Neuron (in vitro differentiated cells): ENCODE measurements around the gene MORC4.
"Not testable (repeated sequence)": the region's sequence is repeated elsewhere in the genome, so short reads cannot be mapped to it uniquely, and the experiment has no call there.

Experiments
- H2AFZ ChIP-seq: one replicate; pipeline ENCODE4 v1.6.1; 2013; ENCODE audit warnings: low read depth, mild to moderate bottlenecking, inconsistent platforms, low read length, moderate library complexity
- H3K27me3 ChIP-seq: one replicate; pipeline ENCODE4 v1.6.1; 2013; ENCODE audit warnings: low read length; ENCODE audit not compliant: insufficient read depth
- H3K36me3 ChIP-seq: one replicate; pipeline ENCODE4 v1.6.1; 2013; ENCODE audit warnings: low read length; ENCODE audit not compliant: insufficient read depth
- H3K4me1 ChIP-seq: one replicate; pipeline ENCODE4 v1.6.1; 2013; ENCODE audit warnings: low read length; ENCODE audit not compliant: insufficient read depth
- H3K4me3 ChIP-seq: 2 replicates; pipeline ENCODE4 v1.5.1; 2013; ENCODE audit warnings: mild to moderate bottlenecking, low read length, moderate library complexity
- H3K9me3 ChIP-seq: one replicate; pipeline ENCODE4 v1.6.1; 2013; ENCODE audit warnings: low read length

MORC4 gene

GRCh38 chrX:106972896-106973295 lies 27.1 kb downstream of the MORC4 start:
- no peaks in the 10 kb centered on the region for H3K9me3 ChIP-seq
- no peaks in the 10 kb centered on the region for H3K27me3 ChIP-seq
- H3K4me3 ChIP-seq: no peak overlapping the region
- H2AFZ ChIP-seq: no peak overlapping the region
- H3K4me1 ChIP-seq: no peaks in the 10 kb centered on the region
- no peaks in the 10 kb centered on the region for H3K36me3 ChIP-seq

DNA sequence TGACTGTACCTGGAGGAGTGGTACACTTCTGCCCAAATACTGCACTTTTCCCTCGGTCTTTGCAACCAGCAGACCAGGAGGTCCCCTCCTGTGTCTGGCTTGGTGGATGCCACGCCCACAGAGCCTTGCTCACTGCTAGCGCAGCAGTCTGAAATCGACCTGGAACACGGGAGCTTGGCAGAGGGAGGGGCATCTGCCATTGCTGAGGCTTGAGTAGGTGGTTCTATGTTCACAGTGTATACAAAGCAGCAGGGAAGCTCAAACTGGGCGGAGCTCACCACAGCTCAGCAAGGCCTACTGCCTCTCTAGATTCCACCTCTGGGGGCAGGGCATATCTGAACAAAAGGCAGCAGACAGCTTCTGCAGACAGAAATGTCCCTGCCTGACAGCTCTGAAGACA lies 33.5 kb downstream of the MORC4 start:
- H3K9me3 ChIP-seq, H3K4me1 ChIP-seq, H3K36me3 ChIP-seq, H3K27me3 ChIP-seq, H2AFZ ChIP-seq, H3K4me3 ChIP-seq: not testable (repeated sequence)

GRCh38 chrX:106964290-106964689 lies 35.7 kb downstream of the MORC4 start:
- H3K9me3 ChIP-seq: no peaks in the 10 kb centered on the region
- H2AFZ ChIP-seq: no peak overlapping the region
- peaks cover 6% of the 10 kb centered on the region for H3K36me3 ChIP-seq
- no peak overlapping the region for H3K4me3 ChIP-seq
- no peaks in the 10 kb centered on the region for H3K27me3 ChIP-seq
- H3K4me1 ChIP-seq: no peaks in the 10 kb centered on the region

GRCh38 chrX:106963111-106963510 lies 36.9 kb downstream of the MORC4 start:
- Histone ChIP-seq H2AFZ (no peak overlapping the region), H3K4me1 (no peaks in the 10 kb centered on the region), H3K4me3 (no peak overlapping the region), H3K27me3 (no peaks in the 10 kb centered on the region), H3K9me3 (no peaks in the 10 kb centered on the region), H3K36me3 (peaks cover 6% of the 10 kb centered on the region)

DNA sequence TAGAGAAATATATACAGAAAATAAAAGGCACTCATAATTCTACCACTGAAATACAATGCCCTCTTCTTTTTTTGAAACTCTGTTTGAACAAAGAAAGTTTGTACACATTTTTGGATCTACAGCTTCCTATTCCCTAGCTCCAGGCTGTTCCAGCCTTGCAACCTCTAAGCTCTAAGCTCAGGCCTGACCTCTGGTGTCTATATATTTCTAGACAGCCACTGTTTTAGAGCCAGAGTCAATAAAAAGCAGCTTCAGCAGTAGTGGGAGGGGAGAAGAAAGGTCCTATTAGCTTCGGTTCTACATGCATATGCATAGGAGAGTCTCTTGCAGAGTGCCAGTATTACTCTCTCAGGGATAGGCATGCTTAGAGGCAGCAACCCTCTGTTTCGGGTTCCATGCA lies 40.1 kb downstream of the MORC4 start:
- peaks cover 6% of the 10 kb centered on the region for H3K36me3 ChIP-seq
- no peaks in the 10 kb centered on the region for H3K27me3 ChIP-seq
- no peak overlapping the region for H3K4me3 ChIP-seq
- no peaks in the 10 kb centered on the region for H3K4me1 ChIP-seq
- H2AFZ ChIP-seq: no peak overlapping the region
- no peaks in the 10 kb centered on the region for H3K9me3 ChIP-seq

GRCh38 chrX:106957856-106958255 lies 42.2 kb downstream of the MORC4 start:
- Histone ChIP-seq H3K9me3 (no peaks in the 10 kb centered on the region), H3K4me3 (no peak overlapping the region), H2AFZ (no peak overlapping the region), H3K27me3 (no peaks in the 10 kb centered on the region), H3K4me1 (no peaks in the 10 kb centered on the region), H3K36me3 (peaks cover 8% of the 10 kb centered on the region)

- Histone ChIP-seq H3K4me3 (no peak overlapping the region), H3K9me3 (no peaks in the 10 kb centered on the region), H3K27me3 (no peaks in the 10 kb centered on the region), H3K36me3 (peaks cover 2% of the 10 kb centered on the region), H3K4me1 (no peaks in the 10 kb centered on the region), H2AFZ (no peak overlapping the region)
Measured at GRCh38 chrX:106955004-106955772, 44.8 kb downstream of the MORC4 start.

GRCh38 chrX:106954041-106954440 lies 46.0 kb downstream of the MORC4 start:
- Histone ChIP-seq H3K4me3 (no peak overlapping the region), H3K36me3 (peaks cover 2% of the 10 kb centered on the region), H3K27me3 (no peaks in the 10 kb centered on the region), H3K9me3 (no peaks in the 10 kb centered on the region), H3K4me1 (no peaks in the 10 kb centered on the region), H2AFZ (no peak overlapping the region)

- Histone ChIP-seq H3K36me3 (peaks cover 2% of the 10 kb centered on the region), H2AFZ (no peak overlapping the region), H3K4me3 (no peak overlapping the region), H3K4me1 (no peaks in the 10 kb centered on the region), H3K27me3 (no peaks in the 10 kb centered on the region), H3K9me3 (no peaks in the 10 kb centered on the region)
Measured at GRCh38 chrX:106952988-106953387, 47.0 kb downstream of the MORC4 start.

GRCh38 chrX:106952538-106952937 lies 47.5 kb downstream of the MORC4 start:
- Histone ChIP-seq H3K4me3 (no peak overlapping the region), H2AFZ (no peak overlapping the region), H3K36me3 (peaks cover 2% of the 10 kb centered on the region), H3K27me3 (no peaks in the 10 kb centered on the region), H3K4me1 (no peaks in the 10 kb centered on the region), H3K9me3 (no peaks in the 10 kb centered on the region)

DNA sequence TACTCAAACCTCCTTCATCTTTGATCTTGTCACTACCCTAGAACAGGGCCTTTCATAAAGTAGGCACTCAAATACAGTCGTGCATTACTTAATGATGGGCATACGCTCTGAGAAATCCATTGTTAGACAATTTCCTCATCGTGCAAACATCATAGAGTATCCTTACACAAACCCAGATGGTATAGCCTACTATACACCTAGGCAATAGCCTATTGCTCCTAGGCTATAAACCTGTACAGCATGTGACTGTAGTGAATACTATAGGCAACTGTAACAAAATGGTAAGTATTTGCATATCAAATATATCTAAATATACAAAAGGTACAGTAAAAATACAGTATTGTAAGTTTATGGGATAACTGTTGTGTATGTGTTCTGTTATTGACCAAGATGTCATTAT lies 47.9 kb downstream of the MORC4 start:
- peaks cover 2% of the 10 kb centered on the region for H3K36me3 ChIP-seq

GRCh38 chrX:106951230-106951629 lies 48.8 kb downstream of the MORC4 start:
- H3K9me3 ChIP-seq: no peaks in the 10 kb centered on the region
- H3K4me3 ChIP-seq: no peak overlapping the region
- H3K27me3 ChIP-seq: no peaks in the 10 kb centered on the region
- H3K4me1 ChIP-seq: no peaks in the 10 kb centered on the region
- peaks cover 2% of the 10 kb centered on the region for H3K36me3 ChIP-seq
- no peak overlapping the region for H2AFZ ChIP-seq

More for the DNA sequence above, 47.9 kb downstream of the MORC4 start:
- Histone ChIP-seq H3K27me3 (no peaks in the 10 kb centered on the region), H3K4me1 (no peaks in the 10 kb centered on the region), H2AFZ (no peak overlapping the region), H3K9me3 (no peaks in the 10 kb centered on the region), H3K4me3 (no peak overlapping the region)

- H3K27me3 ChIP-seq: no peaks in the 10 kb centered on the region
- no peak overlapping the region for H3K4me3 ChIP-seq
- H2AFZ ChIP-seq: no peak overlapping the region
- no peaks in the 10 kb centered on the region for H3K4me1 ChIP-seq
- H3K36me3 ChIP-seq: peaks cover 2% of the 10 kb centered on the region
- no peaks in the 10 kb centered on the region for H3K9me3 ChIP-seq
Measured at GRCh38 chrX:106950381-106950780, 49.6 kb downstream of the MORC4 start.

- H3K36me3 ChIP-seq: no peaks in the 10 kb centered on the region
- H2AFZ ChIP-seq: no peak overlapping the region
- no peaks in the 10 kb centered on the region for H3K4me1 ChIP-seq
- no peaks in the 10 kb centered on the region for H3K9me3 ChIP-seq
- H3K27me3 ChIP-seq: no peaks in the 10 kb centered on the region
- H3K4me3 ChIP-seq: no peak overlapping the region
Measured at GRCh38 chrX:106949366-106949765, 50.6 kb downstream of the MORC4 start.
